Stomach smooth muscle (tissue), 2 donors: ENCODE data around the gene TMEM44.
A peak's percentile ranks its signal among the peaks of the same experiment; 100 is the strongest.

Source experiments
- H3K27ac ChIP-seq: one replicate; pipeline ENCODE4 v1.7.0; 2013; ENCODE audit warnings: mild to moderate bottlenecking, low read length, inconsistent platforms
- H3K27me3 ChIP-seq, 2 donors: one replicate each; pipeline ENCODE4 v1.7.0; 2013; ENCODE audit warnings: low read length in 2 of 2; ENCODE audit not compliant: insufficient read depth in 2 of 2, control insufficient read depth in 1 of 2
- H3K36me3 ChIP-seq, 2 donors: one replicate each; pipeline ENCODE4 v1.7.0; 2013; ENCODE audit warnings: low read length in 2 of 2; ENCODE audit not compliant: control insufficient read depth in 2 of 2, insufficient read depth in 2 of 2
- H3K4me1 ChIP-seq: one replicate; pipeline ENCODE4 v1.7.0; 2013; ENCODE audit warnings: low read length; ENCODE audit not compliant: control insufficient read depth, insufficient read depth
- H3K4me3 ChIP-seq, 2 donors: one replicate each; pipeline ENCODE4 v1.7.0; 2013; ENCODE audit warnings: low read length in 2 of 2
- H3K9ac ChIP-seq, 2 donors: one replicate each; pipeline ENCODE4 v1.7.0; 2013; ENCODE audit warnings: low read length in 2 of 2, mild to moderate bottlenecking in 1 of 2
- H3K9me3 ChIP-seq, 2 donors: one replicate each; pipeline ENCODE4 v1.7.0; 2013; ENCODE audit warnings: low read length in 2 of 2; ENCODE audit not compliant: control insufficient read depth in 2 of 2
- donor health status: healthy.
- donor health status: Pancreatic carcinoma.

TMEM44 gene

GRCh38 chr3:194671900-194672808 is 38.9 kb upstream of the TMEM44 start, which contains the start of gene LSG1:
Gene LSG1, minus strand, starts transcription at chr3:194672191. Its CDS starts 29 bp downstream, at chr3:194672162.
- peak within 1 kb of the TSS; percentile 71 to 93 for H3K9ac ChIP-seq
- H3K36me3 ChIP-seq, result peaks cover 0 to 2% of the 10 kb centered on the region in 2 donors
- H3K27ac ChIP-seq, result peak within 1 kb of the TSS; percentile 85
- H3K4me1 ChIP-seq, result peaks cover 12% of the 10 kb centered on the region
- H3K27me3 ChIP-seq, result peaks cover 0 to 5% of the 10 kb centered on the region in 2 donors
- H3K4me3 ChIP-seq, result peak within 1 kb of the TSS; percentile 78 to 99
- H3K9me3 ChIP-seq, result no peaks in the 10 kb centered on the region

- peak overlapping the region; percentile 78 to 99 for H3K4me3 ChIP-seq
- H3K4me1 ChIP-seq, result peaks cover 12% of the 10 kb centered on the region
- peak overlapping the region; percentile 85 for H3K27ac ChIP-seq
- H3K9ac ChIP-seq, result peak overlapping the region; percentile 71 to 93
- H3K9me3 ChIP-seq, result no peaks in the 10 kb centered on the region
- peaks cover 0 to 5% of the 10 kb centered on the region in 2 donors for H3K27me3 ChIP-seq
- H3K36me3 ChIP-seq, result peaks cover 0 to 5% of the 10 kb centered on the region in 2 donors
These were observed 38.3 kb upstream of the TMEM44 start for GRCh38 chr3:194671511-194671899.

- no peaks in the 10 kb centered on the region for H3K27me3 ChIP-seq
- no peak overlapping the region for H3K4me3 ChIP-seq
- H3K4me1 ChIP-seq, result peaks cover 9% of the 10 kb centered on the region
- no peak overlapping the region for H3K9ac ChIP-seq
- no peak overlapping the region for H3K27ac ChIP-seq
- H3K36me3 ChIP-seq, result peaks cover 17 to 32% of the 10 kb centered on the region in 2 donors
- no peaks in the 10 kb centered on the region for H3K9me3 ChIP-seq
These were observed 34.1 kb upstream of the TMEM44 start for GRCh38 chr3:194667363-194667762.

GRCh38 chr3:194664857-194665256 is 31.6 kb upstream of the TMEM44 start:
- H3K9ac ChIP-seq, result no peak overlapping the region

GRCh38 chr3:194661946-194662345 is 28.7 kb upstream of the TMEM44 start:
- no peak overlapping the region for H3K9ac ChIP-seq
- H3K4me1 ChIP-seq, result no peaks in the 10 kb centered on the region
- H3K9me3 ChIP-seq, result no peaks in the 10 kb centered on the region
- no peak overlapping the region for H3K27ac ChIP-seq
- H3K27me3 ChIP-seq, result no peaks in the 10 kb centered on the region
- no peak overlapping the region for H3K4me3 ChIP-seq
- peaks cover 40 to 46% of the 10 kb centered on the region in 2 donors for H3K36me3 ChIP-seq

More at GRCh38 chr3:194664857-194665256, 31.6 kb upstream of the TMEM44 start:
- Histone ChIP-seq H3K27ac (no peak overlapping the region), H3K36me3 (peaks cover 26 to 36% of the 10 kb centered on the region in 2 donors), H3K9me3 (no peaks in the 10 kb centered on the region), H3K4me3 (no peak overlapping the region), H3K4me1 (no peaks in the 10 kb centered on the region), H3K27me3 (no peaks in the 10 kb centered on the region)

GRCh38 chr3:194661374-194661773 is 28.2 kb upstream of the TMEM44 start:
- Histone ChIP-seq H3K4me3 (no peak overlapping the region), H3K27ac (no peak overlapping the region), H3K9ac (no peak overlapping the region), H3K36me3 (peaks cover 40 to 44% of the 10 kb centered on the region in 2 donors), H3K9me3 (no peaks in the 10 kb centered on the region), H3K27me3 (no peaks in the 10 kb centered on the region), H3K4me1 (no peaks in the 10 kb centered on the region)

- peaks cover 29 to 30% of the 10 kb centered on the region in 2 donors for H3K36me3 ChIP-seq
- H3K9ac ChIP-seq, result no peak overlapping the region
- H3K4me3 ChIP-seq, result no peak overlapping the region
- no peak overlapping the region for H3K27ac ChIP-seq
- no peaks in the 10 kb centered on the region for H3K9me3 ChIP-seq
- no peaks in the 10 kb centered on the region for H3K4me1 ChIP-seq
- no peaks in the 10 kb centered on the region for H3K27me3 ChIP-seq
These were observed 26.6 kb upstream of the TMEM44 start for GRCh38 chr3:194659778-194660177.

GRCh38 chr3:194658477-194659242 is 25.4 kb upstream of the TMEM44 start:
- Histone ChIP-seq H3K27ac (no peak overlapping the region), H3K9me3 (no peaks in the 10 kb centered on the region), H3K9ac (no peak overlapping the region), H3K36me3 (peaks cover 25 to 28% of the 10 kb centered on the region in 2 donors), H3K27me3 (no peaks in the 10 kb centered on the region), H3K4me1 (no peaks in the 10 kb centered on the region), H3K4me3 (no peak overlapping the region)

- H3K27me3 ChIP-seq, result no peaks in the 10 kb centered on the region
- H3K4me1 ChIP-seq, result no peaks in the 10 kb centered on the region
- no peaks in the 10 kb centered on the region for H3K9me3 ChIP-seq
- peaks cover 26 to 28% of the 10 kb centered on the region in 2 donors for H3K36me3 ChIP-seq
- H3K4me3 ChIP-seq, result no peak overlapping the region
- no peak overlapping the region for H3K27ac ChIP-seq
- no peak overlapping the region for H3K9ac ChIP-seq
These were observed 24.2 kb upstream of the TMEM44 start for GRCh38 chr3:194657439-194657838.

- Histone ChIP-seq H3K36me3 (peaks cover 33 to 43% of the 10 kb centered on the region in 2 donors), H3K4me1 (no peaks in the 10 kb centered on the region), H3K27ac (no peak overlapping the region), H3K4me3 (no peak overlapping the region), H3K27me3 (no peaks in the 10 kb centered on the region), H3K9me3 (no peaks in the 10 kb centered on the region), H3K9ac (no peak overlapping the region)
These were observed 21.2 kb upstream of the TMEM44 start for GRCh38 chr3:194654443-194654842.
